ENCODE measurements around the gene CTNNB1.

Gene CTNNB1

DNA sequence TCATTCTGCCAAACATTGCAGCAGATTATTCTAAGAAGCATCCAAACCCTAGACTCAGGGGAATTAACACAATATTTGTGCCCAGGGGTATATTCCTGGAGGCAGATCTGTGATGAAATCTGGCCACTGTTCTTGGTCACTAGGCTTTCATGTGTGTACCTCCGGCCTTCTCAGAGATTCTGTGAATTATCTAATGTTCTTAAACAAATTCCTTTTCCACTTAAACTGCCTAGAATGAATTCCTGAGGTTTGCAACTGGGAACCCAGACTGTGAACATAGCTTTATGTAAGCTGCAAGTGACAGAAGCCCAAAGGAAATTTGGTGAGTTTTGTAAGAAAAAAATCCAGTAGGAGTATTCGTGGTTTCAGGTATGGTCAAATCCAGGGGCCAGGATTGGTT is 20.7 kb upstream of the CTNNB1 start:
- no peak overlapping the region for H3K4me3 Mint-ChIP-seq
- H3K9me3 Mint-ChIP-seq, result no peaks in the 10 kb centered on the region
- H3K27ac Mint-ChIP-seq, result no peak overlapping the region
- H3K36me3 Mint-ChIP-seq (ENCODE audit: low read depth), result no peaks in the 10 kb centered on the region
- no peaks in the 10 kb centered on the region for H3K4me1 Mint-ChIP-seq (ENCODE audit: low read depth)
- peaks cover 33% of the 10 kb centered on the region for H3K27me3 Mint-ChIP-seq
- DNase-seq, result no peak

GRCh38 chr3:41180396-41180795 is 18.9 kb upstream of the CTNNB1 start:
- no peak overlapping the region for H3K27ac Mint-ChIP-seq
- peaks cover 38% of the 10 kb centered on the region for H3K27me3 Mint-ChIP-seq
- no peak for DNase-seq
- no peaks in the 10 kb centered on the region for H3K9me3 Mint-ChIP-seq
- no peak overlapping the region for H3K4me3 Mint-ChIP-seq
- H3K36me3 Mint-ChIP-seq (ENCODE audit: low read depth), result no peaks in the 10 kb centered on the region
- no peaks in the 10 kb centered on the region for H3K4me1 Mint-ChIP-seq (ENCODE audit: low read depth)

GRCh38 chr3:41182504-41183059 is 16.7 kb upstream of the CTNNB1 start:
- Mint-ChIP-seq H3K4me1 (ENCODE audit: low read depth) (peaks cover 6% of the 10 kb centered on the region), H3K4me3 (no peak overlapping the region), H3K9me3 (no peaks in the 10 kb centered on the region), H3K27me3 (peaks cover 26% of the 10 kb centered on the region), H3K27ac (no peak overlapping the region), H3K36me3 (ENCODE audit: low read depth) (no peaks in the 10 kb centered on the region)
- no peak for DNase-seq

GRCh38 chr3:41184394-41184793 is 14.9 kb upstream of the CTNNB1 start:
- H3K4me3 Mint-ChIP-seq, result no peak overlapping the region
- H3K4me1 Mint-ChIP-seq (ENCODE audit: low read depth), result peaks cover 19% of the 10 kb centered on the region

DNA sequence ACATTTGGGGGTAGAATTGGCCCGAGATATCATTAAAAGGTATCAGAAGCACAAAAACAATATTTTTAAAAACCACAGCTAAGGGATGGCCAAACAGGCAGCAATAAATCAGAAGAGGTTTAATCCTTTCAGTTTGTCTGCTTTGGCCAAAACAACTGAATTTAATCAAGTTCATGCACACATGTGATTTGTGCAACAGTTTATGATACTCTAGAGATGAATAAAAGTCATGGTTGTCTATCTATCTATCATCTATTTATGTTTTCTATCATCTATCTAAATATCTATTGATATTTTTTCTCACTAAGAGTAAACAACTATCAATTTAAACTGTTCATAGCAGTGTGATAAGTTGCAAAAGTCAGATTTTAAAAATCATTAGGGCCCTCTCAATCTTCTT is 13.0 kb upstream of the CTNNB1 start:
- H3K27ac Mint-ChIP-seq, result no peak overlapping the region
- H3K9me3 Mint-ChIP-seq, result no peaks in the 10 kb centered on the region
- H3K4me3 Mint-ChIP-seq, result no peak overlapping the region
- H3K4me1 Mint-ChIP-seq (ENCODE audit: low read depth), result peaks cover 34% of the 10 kb centered on the region
- no peaks in the 10 kb centered on the region for H3K36me3 Mint-ChIP-seq (ENCODE audit: low read depth)
- H3K27me3 Mint-ChIP-seq, result peaks cover 12% of the 10 kb centered on the region
- no peak for DNase-seq

More at GRCh38 chr3:41184394-41184793, 14.9 kb upstream of the CTNNB1 start:
- DNase-seq, result no peak
- Mint-ChIP-seq H3K9me3 (no peaks in the 10 kb centered on the region), H3K27ac (no peak overlapping the region), H3K27me3 (peaks cover 26% of the 10 kb centered on the region), H3K36me3 (ENCODE audit: low read depth) (no peaks in the 10 kb centered on the region)

GRCh38 chr3:41188306-41188705 is 11.0 kb upstream of the CTNNB1 start:
- no peaks in the 10 kb centered on the region for H3K9me3 Mint-ChIP-seq
- no peaks in the 10 kb centered on the region for H3K36me3 Mint-ChIP-seq (ENCODE audit: low read depth)
- peaks cover 8% of the 10 kb centered on the region for H3K27me3 Mint-ChIP-seq
- no peak overlapping the region for H3K4me3 Mint-ChIP-seq
- DNase-seq, result no peak
- H3K27ac Mint-ChIP-seq, result peak overlapping the region; percentile 72
- H3K4me1 Mint-ChIP-seq (ENCODE audit: low read depth), result peaks cover 34% of the 10 kb centered on the region

GRCh38 chr3:41190509-41191284 is 8.6 kb upstream of the CTNNB1 start:
- H3K27ac Mint-ChIP-seq, result no peak overlapping the region
- no peaks in the 10 kb centered on the region for H3K36me3 Mint-ChIP-seq (ENCODE audit: low read depth)
- H3K4me3 Mint-ChIP-seq, result no peak overlapping the region
- DNase-seq, result no peak
- H3K9me3 Mint-ChIP-seq, result no peaks in the 10 kb centered on the region
- peaks cover 5% of the 10 kb centered on the region for H3K27me3 Mint-ChIP-seq
- H3K4me1 Mint-ChIP-seq (ENCODE audit: low read depth), result peaks cover 34% of the 10 kb centered on the region

DNA sequence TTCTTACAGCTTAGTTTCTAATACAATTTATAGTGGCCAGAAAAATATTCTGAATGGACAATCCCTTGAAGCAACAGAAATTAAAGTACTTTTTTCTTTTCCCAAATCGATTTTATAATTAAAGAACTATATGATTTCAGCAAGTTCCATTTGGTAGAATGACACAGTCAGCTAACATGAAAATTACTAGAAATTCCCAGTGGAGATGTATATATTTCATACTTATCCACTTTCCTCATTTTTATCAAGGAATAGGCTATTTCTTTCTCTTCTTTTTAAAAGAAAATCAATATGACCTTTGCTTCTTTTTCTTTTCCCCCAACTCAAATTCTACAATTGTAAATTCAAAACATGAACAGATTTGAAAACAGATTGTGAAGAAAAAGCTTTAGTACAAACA is 6.4 kb upstream of the CTNNB1 start:
- Mint-ChIP-seq H3K36me3 (ENCODE audit: low read depth) (no peaks in the 10 kb centered on the region), H3K27ac (no peak overlapping the region), H3K9me3 (no peaks in the 10 kb centered on the region), H3K4me3 (no peak overlapping the region), H3K4me1 (ENCODE audit: low read depth) (peaks cover 25% of the 10 kb centered on the region), H3K27me3 (peaks cover 19% of the 10 kb centered on the region)
- DNase-seq, result no peak

- no peak overlapping the region for H3K4me3 Mint-ChIP-seq
- no peak for DNase-seq
- H3K4me1 Mint-ChIP-seq (ENCODE audit: low read depth), result peaks cover 19% of the 10 kb centered on the region
- H3K9me3 Mint-ChIP-seq, result no peaks in the 10 kb centered on the region
- H3K27ac Mint-ChIP-seq, result no peak overlapping the region
- H3K36me3 Mint-ChIP-seq (ENCODE audit: low read depth), result no peaks in the 10 kb centered on the region
- peaks cover 21% of the 10 kb centered on the region for H3K27me3 Mint-ChIP-seq
Observed at GRCh38 chr3:41193794-41194539, 5.3 kb upstream of the CTNNB1 start.

DNA sequence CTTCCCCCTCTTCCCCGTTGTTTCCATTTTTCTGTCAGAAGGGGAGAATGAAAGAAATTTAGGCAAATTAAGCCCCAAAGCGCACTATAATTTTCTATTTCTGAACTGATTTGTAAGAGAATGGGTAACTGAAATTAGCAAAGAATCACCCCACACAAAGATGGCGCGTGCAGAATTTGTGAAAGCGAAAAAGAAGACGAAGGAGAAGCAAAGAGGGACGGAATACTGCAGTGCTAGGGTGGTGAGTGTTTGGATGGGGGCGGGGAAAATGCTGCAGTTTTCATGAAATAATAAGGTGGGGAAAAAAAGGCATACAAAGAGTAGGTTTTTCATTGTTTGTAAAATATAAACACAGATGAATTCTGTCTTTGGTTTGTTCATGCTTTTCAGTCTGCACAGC is 4.6 kb upstream of the CTNNB1 start:
- Mint-ChIP-seq H3K27me3 (peaks cover 21% of the 10 kb centered on the region), H3K4me1 (ENCODE audit: low read depth) (peaks cover 16% of the 10 kb centered on the region), H3K9me3 (no peaks in the 10 kb centered on the region), H3K4me3 (no peak overlapping the region), H3K36me3 (ENCODE audit: low read depth) (peaks cover 2% of the 10 kb centered on the region), H3K27ac (no peak overlapping the region)
- DNase-seq, result no peak

- H3K36me3 Mint-ChIP-seq (ENCODE audit: low read depth), result peaks cover 13% of the 10 kb centered on the region
- H3K27ac Mint-ChIP-seq, result no peak overlapping the region
- no peak overlapping the region for H3K4me3 Mint-ChIP-seq
- DNase-seq, result no peak
- no peaks in the 10 kb centered on the region for H3K9me3 Mint-ChIP-seq
- H3K4me1 Mint-ChIP-seq (ENCODE audit: low read depth), result peaks cover 7% of the 10 kb centered on the region
- peaks cover 21% of the 10 kb centered on the region for H3K27me3 Mint-ChIP-seq
Observed at GRCh38 chr3:41195946-41196345, 3.4 kb upstream of the CTNNB1 start.

- no peak for DNase-seq
- no peak overlapping the region for H3K4me3 Mint-ChIP-seq
- H3K4me1 Mint-ChIP-seq (ENCODE audit: low read depth), result peaks cover 14% of the 10 kb centered on the region
- H3K27me3 Mint-ChIP-seq, result peaks cover 21% of the 10 kb centered on the region
- peaks cover 19% of the 10 kb centered on the region for H3K36me3 Mint-ChIP-seq (ENCODE audit: low read depth)
- no peak overlapping the region for H3K27ac Mint-ChIP-seq
- H3K9me3 Mint-ChIP-seq, result no peaks in the 10 kb centered on the region
Observed at GRCh38 chr3:41196499-41197410, 2.5 kb upstream of the CTNNB1 start.

- H3K27ac Mint-ChIP-seq, result no peak overlapping the region
- H3K36me3 Mint-ChIP-seq (ENCODE audit: low read depth), result peaks cover 29% of the 10 kb centered on the region
- no peaks in the 10 kb centered on the region for H3K9me3 Mint-ChIP-seq
- no peak for DNase-seq
- peaks cover 19% of the 10 kb centered on the region for H3K27me3 Mint-ChIP-seq
- H3K4me3 Mint-ChIP-seq, result peak overlapping the region; percentile 80
- peaks cover 27% of the 10 kb centered on the region for H3K4me1 Mint-ChIP-seq (ENCODE audit: low read depth)
Observed at GRCh38 chr3:41198046-41198445, 1.3 kb upstream of the CTNNB1 start.

GRCh38 chr3:41198526-41198925 is 779 bp upstream of the CTNNB1 start:
- H3K27ac Mint-ChIP-seq, result peak overlapping the region; percentile 87
- no peak for DNase-seq
- peaks cover 32% of the 10 kb centered on the region for H3K4me1 Mint-ChIP-seq (ENCODE audit: low read depth)
- peak overlapping the region; percentile 80 for H3K4me3 Mint-ChIP-seq
- peaks cover 19% of the 10 kb centered on the region for H3K27me3 Mint-ChIP-seq
- H3K9me3 Mint-ChIP-seq, result no peaks in the 10 kb centered on the region
- H3K36me3 Mint-ChIP-seq (ENCODE audit: low read depth), result peaks cover 31% of the 10 kb centered on the region
